C1 segment of cervical spinal cord (tissue), 14 donors: ENCODE results near the gene INPP5J.
A peak's percentile ranks its signal among the peaks of the same experiment; 100 is the strongest.

Experiments used
- DNase-seq, 14 donors: peaks; one replicate each; lab custom pipeline; 2025; lab: John Stamatoyannopoulos, UW

INPP5J gene

DNA sequence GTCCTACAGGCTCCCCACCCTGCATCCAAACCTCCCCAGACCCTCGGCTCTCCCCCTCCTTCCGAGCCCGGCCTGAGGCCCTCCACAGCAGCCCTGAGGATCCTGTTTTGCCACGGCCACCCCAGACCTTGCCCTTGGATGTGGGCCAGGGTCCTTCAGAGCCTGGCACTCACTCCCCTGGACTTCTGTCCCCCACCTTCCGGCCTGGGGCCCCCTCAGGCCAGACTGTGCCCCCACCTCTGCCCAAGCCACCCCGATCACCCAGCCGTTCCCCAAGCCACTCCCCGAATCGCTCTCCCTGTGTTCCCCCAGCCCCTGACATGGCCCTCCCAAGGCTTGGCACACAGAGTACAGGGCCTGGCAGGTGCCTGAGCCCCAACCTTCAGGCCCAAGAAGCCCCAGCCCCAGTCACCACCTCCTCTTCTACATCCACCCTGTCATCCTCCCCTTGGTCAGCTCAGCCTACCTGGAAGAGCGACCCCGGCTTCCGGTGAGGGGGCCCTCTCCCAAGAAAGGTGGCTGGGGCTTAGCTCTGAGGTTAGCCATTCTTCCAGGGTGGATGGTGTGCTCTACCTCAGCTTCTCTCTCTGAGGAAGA, 2.9 kb downstream of the INPP5J start:
- no peak for DNase-seq

DNA sequence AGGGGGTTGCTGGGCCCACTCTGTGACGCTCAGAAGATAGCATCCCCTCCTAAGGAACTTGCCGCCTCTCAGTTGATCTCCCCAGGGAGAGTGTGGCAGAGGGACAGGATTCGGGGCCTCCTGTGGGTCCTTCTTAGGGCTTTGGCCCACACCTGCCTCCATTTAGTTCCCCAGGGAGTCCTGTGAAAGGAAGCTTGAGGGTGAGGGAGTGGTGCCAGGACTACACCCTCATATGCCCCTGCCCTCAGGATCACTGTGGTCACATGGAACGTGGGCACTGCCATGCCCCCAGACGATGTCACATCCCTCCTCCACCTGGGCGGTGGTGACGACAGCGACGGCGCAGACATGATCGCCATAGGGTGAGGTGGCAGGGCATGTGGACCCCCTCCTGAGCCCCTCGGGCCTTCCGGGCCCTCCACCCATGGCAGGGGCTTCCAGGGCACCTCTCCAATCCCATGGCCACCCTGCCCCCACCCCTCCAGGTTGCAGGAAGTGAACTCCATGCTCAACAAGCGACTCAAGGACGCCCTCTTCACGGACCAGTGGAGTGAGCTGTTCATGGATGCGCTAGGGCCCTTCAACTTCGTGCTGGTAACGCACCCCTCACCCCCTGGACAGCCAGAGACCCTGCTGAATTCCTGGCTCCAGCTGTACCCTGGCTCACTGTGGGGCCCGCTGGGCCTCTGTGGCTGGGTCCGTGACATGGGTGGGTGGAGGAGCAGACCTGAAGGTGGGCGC, 3.5 kb downstream of the INPP5J start:
- DNase-seq: no peak

DNA sequence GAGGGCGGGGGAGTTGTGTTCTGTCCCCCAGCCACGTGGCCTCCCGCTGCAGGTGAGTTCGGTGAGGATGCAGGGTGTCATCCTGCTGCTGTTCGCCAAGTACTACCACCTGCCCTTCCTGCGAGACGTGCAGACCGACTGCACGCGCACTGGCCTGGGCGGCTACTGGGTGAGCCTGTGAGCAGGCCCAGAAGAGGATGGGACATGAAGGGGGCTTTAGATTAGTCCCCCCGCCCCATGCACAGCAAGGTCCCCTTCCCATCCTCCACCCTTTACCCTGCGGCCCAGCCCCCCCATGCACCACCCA, 4.1 kb downstream of the INPP5J start:
- DNase-seq: no peak

DNA sequence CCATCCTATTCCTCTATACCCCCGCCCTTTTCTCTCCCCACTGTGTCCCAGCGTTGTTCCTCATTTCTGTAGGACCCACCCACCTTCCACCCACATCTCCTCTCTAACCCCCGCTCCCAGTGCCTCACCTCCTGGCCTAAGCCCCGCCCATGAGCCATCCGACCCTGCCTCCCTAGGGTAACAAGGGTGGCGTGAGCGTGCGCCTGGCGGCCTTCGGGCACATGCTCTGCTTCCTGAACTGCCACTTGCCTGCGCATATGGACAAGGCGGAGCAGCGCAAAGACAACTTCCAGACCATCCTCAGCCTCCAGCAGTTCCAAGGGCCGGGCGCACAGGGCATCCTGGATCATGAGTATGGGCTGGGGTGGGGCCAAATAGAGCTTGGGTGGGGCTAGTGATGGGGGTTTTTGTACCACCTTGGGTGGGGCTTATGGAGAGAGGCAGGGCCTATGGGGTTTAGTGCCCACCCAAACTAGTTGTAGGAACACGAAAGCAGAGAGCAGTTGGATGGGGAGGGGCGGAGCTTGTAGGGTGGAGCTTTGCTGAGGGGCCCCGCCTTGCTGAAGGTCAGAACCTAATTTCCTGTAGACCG, 4.5 kb downstream of the INPP5J start:
- DNase-seq: no peak

DNA sequence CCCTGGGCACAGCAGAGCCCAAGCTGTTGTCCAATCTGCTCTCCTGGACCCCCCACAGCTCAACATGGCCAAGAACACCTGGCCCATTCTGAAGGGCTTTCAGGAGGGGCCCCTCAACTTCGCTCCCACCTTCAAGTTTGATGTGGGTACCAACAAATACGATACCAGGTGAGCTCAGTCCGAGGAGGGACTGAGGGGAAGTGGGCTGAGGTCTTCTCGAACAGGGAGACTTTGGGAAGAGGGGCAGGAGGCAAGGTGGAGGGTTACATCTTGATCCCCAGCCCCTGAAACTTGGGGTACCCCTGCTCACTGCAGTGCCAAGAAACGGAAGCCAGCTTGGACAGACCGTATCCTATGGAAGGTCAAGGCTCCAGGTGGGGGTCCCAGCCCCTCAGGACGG, 5.4 kb downstream of the INPP5J start:
- peak in 1 of 14 donors; percentile 24 for DNase-seq

DNA sequence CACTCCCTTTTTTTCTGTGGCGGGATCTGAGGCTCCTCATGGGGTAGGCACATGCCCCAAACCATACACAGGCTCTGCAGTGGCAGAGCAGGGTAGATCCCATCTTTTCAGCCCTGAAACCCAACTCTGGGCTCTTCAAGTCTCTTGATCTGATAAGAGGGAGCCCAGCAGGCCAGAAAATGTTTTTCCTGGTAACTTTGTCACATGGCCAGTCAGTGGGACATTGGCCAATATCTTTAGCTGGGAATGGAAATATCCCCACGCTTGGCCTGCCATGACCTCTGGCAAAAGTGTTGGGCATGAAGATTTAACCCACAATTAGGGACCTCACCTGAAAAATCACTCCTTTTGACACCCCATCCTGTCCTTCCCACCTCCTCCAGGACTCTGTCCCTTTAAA, 8.1 kb downstream of the INPP5J start:
- DNase-seq: no peak

DNA sequence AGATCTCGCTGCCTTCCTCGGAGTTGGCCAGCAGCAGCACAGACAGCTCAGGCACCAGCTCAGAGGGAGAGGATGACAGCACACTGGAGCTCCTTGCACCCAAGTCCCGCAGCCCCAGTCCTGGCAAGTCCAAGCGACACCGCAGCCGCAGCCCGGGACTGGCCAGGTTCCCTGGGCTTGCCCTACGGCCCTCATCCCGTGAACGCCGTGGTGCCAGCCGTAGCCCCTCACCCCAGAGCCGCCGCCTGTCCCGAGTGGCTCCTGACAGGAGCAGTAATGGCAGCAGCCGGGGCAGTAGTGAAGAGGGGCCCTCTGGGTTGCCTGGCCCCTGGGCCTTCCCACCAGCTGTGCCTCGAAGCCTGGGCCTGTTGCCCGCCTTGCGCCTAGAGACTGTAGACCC, 11.1 kb downstream of the INPP5J start:
- no peak for DNase-seq

DNA sequence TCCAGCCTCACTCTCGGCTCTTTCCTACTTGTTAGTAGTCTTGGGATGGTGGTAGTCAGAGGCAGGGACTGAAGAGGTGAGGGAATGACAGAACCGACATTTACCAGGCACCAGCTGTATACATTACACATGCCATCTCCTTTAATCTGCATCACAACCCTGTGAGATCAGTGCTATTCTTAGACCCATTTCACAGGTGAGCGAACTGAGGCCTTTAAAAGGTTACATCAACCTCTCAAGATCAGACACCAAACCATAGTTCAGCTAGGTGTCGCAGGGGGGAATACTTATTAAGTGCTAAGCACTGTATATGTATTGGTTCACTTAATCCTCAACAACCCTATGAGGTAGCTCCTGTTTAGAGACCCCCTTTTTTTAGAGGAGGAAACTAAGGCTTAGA, 11.9 kb downstream of the INPP5J start:
- no peak for DNase-seq

DNA sequence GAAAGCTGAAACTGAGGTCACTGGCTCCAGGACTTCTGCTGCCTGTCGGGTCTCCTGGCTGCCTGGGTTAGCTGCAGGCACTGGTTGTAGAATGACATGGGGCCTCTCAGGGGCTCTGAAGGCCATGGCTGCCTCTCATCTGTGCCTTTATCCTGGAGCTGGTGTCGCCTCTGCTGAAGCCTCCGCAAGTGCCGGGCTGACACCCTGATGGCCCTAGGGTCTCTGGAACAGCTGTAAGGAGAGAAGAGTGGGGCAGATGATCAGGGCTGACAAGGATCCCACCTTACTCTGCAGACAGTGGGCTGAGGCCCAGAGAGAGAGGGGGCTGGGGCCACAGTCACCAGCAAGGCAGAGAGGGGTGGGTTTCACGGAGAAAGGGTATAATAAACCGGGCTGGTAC, 12.9 kb downstream of the INPP5J start:
- no peak for DNase-seq

DNA sequence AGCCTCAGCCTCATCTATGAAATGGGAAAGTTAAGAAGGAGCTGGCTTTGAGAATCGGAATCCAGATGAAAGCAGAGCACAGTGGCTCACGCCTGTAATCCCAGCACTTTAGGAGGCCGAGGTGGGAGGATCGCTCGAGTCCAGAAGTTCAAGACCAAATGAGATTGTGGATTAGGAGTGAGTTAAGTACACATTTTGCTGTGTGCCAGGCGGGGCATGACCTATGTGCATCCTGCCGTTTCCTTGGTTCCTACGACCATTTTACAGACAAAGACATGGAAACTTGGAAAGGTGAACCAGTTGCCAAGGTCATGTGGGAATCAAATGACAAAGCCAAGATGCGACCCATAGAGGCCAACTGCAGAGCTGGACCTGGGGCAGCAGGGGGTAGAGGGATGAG, 13.4 kb downstream of the INPP5J start:
- no peak for DNase-seq

DNA sequence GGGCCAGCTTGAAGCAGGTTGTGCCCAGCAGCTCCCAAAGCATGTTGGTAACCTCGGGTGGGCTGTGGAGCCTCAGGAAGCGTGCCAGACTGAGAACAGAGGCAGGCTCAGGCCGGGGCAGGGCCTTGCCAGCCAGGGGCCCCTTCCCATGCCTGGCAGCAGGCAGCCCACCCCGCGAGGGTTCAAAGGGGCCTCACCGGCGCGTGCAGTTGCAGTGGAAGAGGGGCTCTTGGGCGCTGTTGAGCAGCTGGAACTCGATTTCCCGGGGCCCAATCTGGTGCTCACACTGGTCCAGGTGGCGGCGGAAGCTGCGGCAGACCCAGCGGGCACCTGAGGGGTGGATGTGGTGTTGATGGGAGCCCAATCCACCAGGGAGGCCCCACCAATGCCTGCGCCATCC, 13.9 kb downstream of the INPP5J start:
- no peak for DNase-seq

DNA sequence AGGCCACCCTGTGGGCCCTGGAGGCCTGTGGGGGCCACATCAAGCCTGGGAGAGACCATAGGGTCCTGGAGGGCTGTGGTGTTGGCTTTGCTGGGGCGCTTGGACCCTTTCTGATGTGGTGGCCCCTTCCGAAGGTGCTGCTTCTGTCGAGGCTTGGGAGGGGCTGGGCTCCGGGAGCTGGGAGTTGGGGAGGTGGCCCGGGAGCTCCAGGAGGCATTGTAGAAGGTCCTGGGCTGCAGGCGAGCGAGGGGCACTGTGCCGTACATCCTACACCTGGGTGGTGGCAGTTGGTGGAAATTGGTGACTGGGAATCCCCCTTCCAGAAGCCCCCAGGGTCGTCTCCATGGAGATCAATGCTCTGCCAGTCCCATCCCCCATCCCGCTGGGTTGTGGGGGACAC, 15.0 kb downstream of the INPP5J start:
- DNase-seq: no peak

DNA sequence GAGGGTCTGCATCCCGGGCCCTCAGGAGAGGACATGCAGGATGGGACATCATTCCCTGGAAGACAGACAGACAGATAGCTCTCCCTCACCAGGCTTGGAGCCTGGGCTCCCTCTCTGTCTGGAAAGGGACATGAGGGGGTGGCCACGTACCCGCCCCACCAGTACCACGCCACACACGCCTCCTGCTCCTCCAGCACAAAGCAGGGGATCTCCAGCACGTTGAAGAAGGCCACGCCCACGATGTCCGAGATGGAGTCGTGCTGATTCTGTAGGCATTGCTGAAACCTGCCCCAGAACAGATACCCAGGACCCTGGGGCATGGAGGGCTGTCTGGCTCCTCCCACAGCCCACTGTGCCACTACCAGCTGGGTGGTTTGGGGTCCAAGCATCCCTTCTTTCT, 15.4 kb downstream of the INPP5J start:
- no peak for DNase-seq

DNA sequence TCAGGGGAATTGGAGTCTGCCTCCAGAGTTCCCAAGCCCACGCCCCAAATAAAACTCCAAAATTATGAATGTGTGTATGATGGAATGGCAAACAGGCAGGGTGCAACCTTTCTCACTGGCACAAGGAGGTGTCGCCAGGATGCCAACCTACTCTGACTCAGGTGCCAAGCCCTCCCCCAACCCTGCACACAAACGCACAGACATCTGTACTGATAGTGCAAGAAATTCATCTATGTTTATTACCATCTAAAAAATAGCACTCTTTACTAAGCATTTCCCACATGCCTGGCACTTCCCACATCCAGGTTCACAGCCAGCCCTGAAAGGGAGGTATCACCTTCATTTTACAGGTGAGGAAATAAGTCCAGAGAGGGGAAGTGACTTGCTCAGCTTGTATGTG, 16.3 kb downstream of the INPP5J start:
- DNase-seq: no peak

DNA sequence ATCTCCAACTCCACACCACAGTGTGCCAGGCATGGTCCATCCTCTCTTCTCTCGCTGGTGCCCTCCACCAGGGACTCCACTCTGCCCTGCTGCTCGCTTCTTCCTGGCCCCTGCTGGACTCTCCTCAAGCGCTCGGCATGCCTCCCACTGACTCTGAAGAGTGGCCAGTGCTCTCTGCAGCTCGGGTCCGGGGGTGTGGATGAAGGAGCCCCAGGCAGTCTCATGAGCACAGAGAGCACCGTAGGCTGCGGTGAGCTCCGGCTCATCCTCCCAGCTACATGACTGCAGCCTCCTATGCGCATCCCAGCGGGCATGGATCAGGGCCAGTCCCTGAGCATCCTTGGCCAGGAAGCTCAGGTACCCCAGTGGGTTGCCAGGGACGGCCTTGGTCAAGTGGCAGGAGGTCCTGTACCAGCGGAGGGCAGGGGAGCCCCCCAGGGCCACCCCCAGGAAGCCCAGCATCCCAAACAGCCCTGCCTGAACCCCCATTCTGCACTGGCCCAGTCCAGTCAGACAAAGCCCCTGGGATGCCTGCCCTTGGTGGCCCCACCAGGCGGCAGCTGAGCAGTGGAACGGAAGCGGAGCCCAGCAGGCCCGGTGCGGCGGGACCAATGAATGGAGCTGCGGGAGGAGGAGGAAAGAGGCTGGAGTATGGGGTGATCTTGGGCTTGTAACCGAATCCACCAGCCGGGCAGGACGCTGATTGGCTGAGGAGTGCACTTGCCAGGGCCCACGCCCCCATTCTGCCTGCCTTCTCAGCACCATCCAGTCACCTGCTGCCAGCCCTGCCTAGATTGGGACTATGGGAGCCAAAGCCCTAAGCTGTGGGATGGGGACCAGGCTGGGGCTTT, 17.3 kb downstream of the INPP5J start, which contains the start of gene PLA2G3:
PLA2G3 (minus strand) TSS at position 643 of the 851 bp plus-strand sequence; CDS start at position 489, 154 bp downstream.
- DNase-seq: peak in 1 of 14 donors; percentile 48

DNA sequence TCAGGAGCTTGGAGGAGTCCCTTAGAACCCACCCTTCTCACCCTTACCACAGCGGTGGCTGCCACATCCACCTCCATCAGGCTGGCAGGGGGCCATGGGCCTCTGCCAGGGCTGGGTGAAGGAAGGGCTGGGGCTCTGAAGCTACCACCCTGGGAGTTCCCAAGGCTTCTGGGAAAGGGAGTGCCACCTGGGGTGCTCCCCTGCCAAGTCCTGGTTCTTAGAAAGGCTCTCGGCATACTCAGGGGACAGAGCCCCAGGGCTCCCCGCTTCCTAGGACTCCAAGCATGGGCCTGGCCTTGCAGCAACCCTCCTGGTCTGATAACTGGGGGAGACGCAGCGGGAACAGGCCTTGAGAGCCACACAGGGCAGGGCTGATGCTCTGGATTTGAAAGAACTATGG, 18.0 kb downstream of the INPP5J start:
- no peak for DNase-seq

DNA sequence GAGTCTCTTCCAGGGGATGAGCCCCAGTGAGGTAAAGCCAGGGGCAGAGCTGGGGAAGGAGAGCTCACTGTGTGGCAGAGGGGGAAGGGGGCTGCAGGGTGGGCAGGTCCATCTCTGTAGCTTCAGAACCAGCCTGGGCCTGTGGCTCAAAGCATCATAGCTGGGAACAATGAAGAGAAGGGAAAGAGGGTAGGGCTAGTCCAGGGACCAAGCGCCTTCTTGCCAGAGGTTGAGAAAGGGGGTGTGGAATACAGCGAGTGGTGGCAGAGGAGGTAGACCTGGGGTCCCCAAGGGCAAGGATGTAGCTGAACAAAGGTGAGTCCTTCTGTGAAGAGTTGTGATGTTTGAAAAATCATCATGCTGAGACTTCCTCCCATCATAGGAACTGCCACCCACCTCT, 18.8 kb downstream of the INPP5J start:
- no peak for DNase-seq

DNA sequence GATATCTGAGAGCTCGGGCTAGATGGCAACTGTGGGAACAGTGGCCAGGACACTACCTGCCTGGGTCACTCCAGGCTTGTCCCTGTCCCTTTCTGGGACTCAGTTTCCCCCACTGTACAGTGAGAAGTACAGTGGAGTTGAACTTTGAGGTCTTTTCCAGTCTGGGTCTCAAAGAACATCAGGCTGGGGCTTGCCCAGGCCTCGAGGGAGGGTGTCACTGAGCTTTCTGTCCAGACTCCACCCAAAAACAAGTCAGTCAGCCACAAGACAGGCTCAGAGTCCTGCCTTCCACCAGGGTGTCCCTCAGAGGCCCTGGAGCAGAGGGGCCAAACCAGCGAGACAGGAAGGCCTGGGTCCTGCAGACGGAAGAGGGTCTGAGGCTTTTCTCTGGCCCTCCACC, 19.5 kb downstream of the INPP5J start:
- no peak for DNase-seq

DNA sequence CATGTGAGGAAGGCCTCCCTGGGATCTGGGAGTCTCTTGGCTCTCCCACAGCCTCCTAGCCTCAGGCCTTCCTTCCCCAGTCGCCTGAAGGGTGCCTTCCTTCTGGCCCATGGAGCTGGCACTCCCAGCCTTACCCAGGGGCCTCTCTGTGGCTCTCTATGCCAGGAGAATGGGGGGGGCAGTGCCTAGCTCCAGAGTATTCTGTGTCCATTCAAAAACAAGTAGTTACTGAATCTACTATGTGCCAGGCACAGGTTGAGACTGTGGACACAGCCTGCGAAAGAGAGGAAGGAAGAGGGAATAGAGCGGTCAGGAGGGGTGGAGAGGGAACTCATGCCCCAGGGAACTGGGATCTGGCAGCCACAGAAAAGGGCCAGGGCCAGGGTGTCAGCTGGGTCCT, 20.3 kb downstream of the INPP5J start:
- peak in 2 of 14 donors; percentile 18 to 26 for DNase-seq

DNA sequence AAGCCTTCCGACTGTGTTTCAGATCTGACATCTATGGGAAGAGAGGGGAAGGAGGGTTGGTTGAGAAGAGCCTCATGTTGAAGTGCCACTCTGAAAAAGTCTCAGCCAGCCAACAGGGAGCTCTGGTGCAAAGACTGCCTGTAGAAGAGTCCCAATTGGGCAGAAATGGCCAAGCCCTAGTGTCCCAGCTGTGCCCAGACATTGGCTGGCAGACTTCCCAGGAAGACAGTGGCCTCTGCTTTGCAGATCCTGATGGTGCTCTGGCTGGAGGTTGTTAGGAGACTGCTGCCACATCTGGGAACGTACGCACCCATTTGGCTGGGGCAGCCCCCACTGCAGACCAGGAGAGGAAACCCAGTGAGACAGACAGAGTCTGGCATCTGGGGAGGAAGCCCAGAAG, 20.8 kb downstream of the INPP5J start:
- peak in 1 of 14 donors; percentile 18 for DNase-seq

DNA sequence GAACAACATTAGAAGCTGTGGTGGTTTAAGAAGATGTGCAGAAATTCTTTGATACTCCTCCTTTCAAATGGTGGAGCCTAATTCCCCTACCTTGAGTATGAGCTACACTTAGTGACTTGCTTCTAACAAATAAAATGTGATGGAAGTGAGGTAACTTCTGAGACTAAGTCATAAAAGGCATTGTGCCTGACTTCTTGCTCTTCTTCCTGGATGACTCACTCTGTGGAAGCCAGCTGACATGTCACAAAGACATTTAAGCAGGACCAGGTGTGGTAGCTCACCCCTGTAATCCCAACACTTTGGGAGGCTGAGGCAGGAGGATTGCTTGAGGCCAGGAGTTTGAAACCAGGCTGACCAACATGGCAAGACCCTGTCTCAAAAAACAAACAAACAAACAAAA, 21.5 kb downstream of the INPP5J start:
- DNase-seq: no peak

DNA sequence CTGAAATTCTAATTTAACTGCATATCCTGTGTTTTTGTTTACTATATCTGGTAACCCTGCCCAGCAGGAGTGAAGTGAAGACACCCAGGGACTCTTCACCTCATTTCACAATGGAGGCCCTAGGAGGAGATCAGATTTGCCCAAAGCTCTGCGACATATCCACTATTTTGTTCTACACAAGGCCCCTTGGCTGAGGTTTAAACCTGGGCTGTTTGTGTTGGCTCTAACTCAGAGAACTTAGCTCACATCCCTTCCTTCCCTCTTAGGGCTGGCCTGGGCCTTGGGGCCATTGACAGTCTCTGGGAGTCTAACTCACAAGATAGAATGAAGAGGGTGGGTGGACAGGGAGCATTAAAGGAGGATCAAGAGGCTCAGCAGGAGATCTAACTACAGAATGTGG, 25.7 kb downstream of the INPP5J start:
- no peak for DNase-seq
